Transverse colon (tissue), 4 donors: ENCODE results near the gene SRPK2. TPM values are rescaled to one million over a fixed set of nuclear protein-coding genes. Genes with fewer than 3 reads are reported as not detected.

Experiments used
- DNase-seq: peaks from one replicate; pipeline ENCODE4 v3.0.0-alpha.2; 2019
- H3K27ac ChIP-seq, 4 donors: fragments of 200-600 bp; sonication (generic); 2 replicates each; pipeline ENCODE4 v1.5.1; 2016 to 2018; ENCODE audit warnings: inconsistent platforms in 4 of 4
- H3K27me3 ChIP-seq: fragments of 200-600 bp; sonication (generic); 2 replicates; pipeline ENCODE4 v1.5.1; 2017; ENCODE audit warnings: inconsistent platforms
- H3K36me3 ChIP-seq, 4 donors: fragments of 200-600 bp; sonication (generic); 2 replicates each; pipeline ENCODE4 v1.5.1; 2017 to 2019; ENCODE audit warnings: inconsistent platforms in 4 of 4
- H3K4me1 ChIP-seq, 4 donors: fragments of 200-600 bp; sonication (generic); 2 replicates each; pipeline ENCODE4 v1.5.1; 2017 to 2020; ENCODE audit warnings: inconsistent platforms in 4 of 4
- H3K4me3 ChIP-seq, 4 donors: fragments of 200-600 bp; sonication (generic); 1 replicate in 1 of 4; 2 replicates in 3 of 4; pipeline versions ENCODE4 v1.5.1 to v1.6.1; 2017 to 2019; ENCODE audit warnings: inconsistent platforms in 4 of 4
- H3K9me3 ChIP-seq, 2 donors: fragments of 200-600 bp; sonication (generic); 2 replicates each; pipeline ENCODE4 v1.5.1; 2017 to 2019; ENCODE audit warnings: inconsistent platforms in 2 of 2
- CTCF ChIP-seq, 5 experiments: fragments of 200-600 bp in 3 of 5; fragments of 450-650 bp in 2 of 5; sonication (generic) in 3 of 5; IDR thresholded peaks; 1 replicate in 2 of 5; 2 replicates in 3 of 5; pipeline ENCODE4 v1.5.1; 2016 to 2017; ENCODE audit warnings: antibody characterized with exemption in 5 of 5, inconsistent platforms in 3 of 5, mild to moderate bottlenecking in 2 of 5, moderate library complexity in 1 of 5
- EP300 ChIP-seq: sonication (generic); formaldehyde crosslinking; IDR thresholded peaks from one replicate; pipeline ENCODE4 v1.6.1; 2017; ENCODE audit warnings: antibody characterized with exemption, low read depth
- POLR2A ChIP-seq: fragments of 450-650 bp; IDR thresholded peaks from one replicate; pipeline ENCODE4 v1.6.1; 2016; ENCODE audit warnings: antibody characterized with exemption, mild to moderate bottlenecking, moderate library complexity
- POLR2AphosphoS5 ChIP-seq, 3 donors: sonication (generic); formaldehyde crosslinking; IDR thresholded peaks; one replicate each; pipeline ENCODE4 v1.6.1; 2016; ENCODE audit warnings: antibody characterized with exemption in 3 of 3
- WGBS, 2 donors: methylation state at CpG; one replicate each; pipeline ENCODE4 v1.1.5; 2018; ENCODE audit warnings: low coverage in 1 of 2; 5-methylcytosine and 5-hydroxymethylcytosine counted together
- in situ Hi-C, 4 donors: fragments of 200-750 bp; cut with MboI; loops; one replicate each; pipeline versions ENCODE4 v1.15.0 to v1.15.1; 2017; ENCODE audit warnings: low sequenced_read_pairs in 3 of 4, low pct_ligation_motif_present in 1 of 4, low pct_unique_long_range_greater_than_20kb in 1 of 4
- intact Hi-C: fragments of 100-400 bp; cut with DNase I; formaldehyde crosslinking; loops from one replicate; pipeline ENCODE4 v1.15.1; 2023; ENCODE audit warnings: low total_unique reads
- total RNA-seq, 4 donors: library from RNA; depleted of rRNA; stranded (reverse); fragments of >200 nt; gene quantifications; one replicate each; pipeline ENCODE4 v1.1.0, GENCODE V29; 2016

Gene SRPK2
- total RNA-seq, 4 donors from 2014 or later, result 18.3 to 93.1 (median 43.8) TPM

GRCh38 chr7:105209870-105210269, 178.9 kb downstream of the SRPK2 start:
- DNase-seq, result no peak
- H3K9me3 ChIP-seq, result no peaks in the 10 kb centered on the region
- H3K4me3 ChIP-seq, result no peak overlapping the region
- in situ Hi-C loops, result no loop called here
- WGBS, 2 donors, result 54 to 82% methylated on average over 3 of the region's 3 CpGs
- intact Hi-C loops, result no loop called here
- no peaks in the 10 kb centered on the region for H3K27me3 ChIP-seq
- no peaks in the 10 kb centered on the region for H3K36me3 ChIP-seq
- TF ChIP-seq POLR2A, result no peak
- no peak for TF ChIP-seq POLR2AphosphoS5 (IDR thresholded peaks at IDR 0.05)
- no peak for TF ChIP-seq CTCF (IDR thresholded peaks at IDR 0.05)
- TF ChIP-seq EP300, result no peak
- H3K4me1 ChIP-seq, result peaks cover 6 to 24% (median 13%) of the 10 kb centered on the region in 4 donors
- no peak overlapping the region for H3K27ac ChIP-seq

DNA sequence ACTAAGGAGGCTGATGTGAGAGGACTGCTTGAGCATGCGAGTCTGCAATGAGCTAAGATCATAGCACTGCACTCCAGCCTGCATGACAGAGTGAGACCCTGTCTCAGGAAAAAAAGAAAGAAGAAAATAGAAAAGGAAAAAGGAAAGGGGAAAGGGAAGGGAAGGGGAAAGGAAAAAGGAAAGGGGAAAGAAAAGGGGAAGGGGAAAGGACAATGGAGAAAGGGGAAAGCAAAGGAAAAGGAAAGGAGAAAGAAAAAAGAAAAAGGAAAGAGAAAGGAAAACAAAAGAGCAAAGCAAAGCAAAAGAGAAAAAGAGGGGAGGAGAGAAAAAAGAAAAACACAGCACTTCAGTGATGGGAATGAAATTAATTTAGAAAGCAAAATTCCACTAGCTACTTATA, 179.3 kb downstream of the SRPK2 start:
- no peaks in the 10 kb centered on the region for H3K27me3 ChIP-seq
- intact Hi-C loops (no loop called here), in situ Hi-C loops (no loop called here)
- peaks cover 6 to 24% (median 13%) of the 10 kb centered on the region in 4 donors for H3K4me1 ChIP-seq
- WGBS, 2 donors, result 78% methylated on average over 1 of the region's 1 CpG; no CpG with 5 or more reads in 1 of the 2 donors
- H3K9me3 ChIP-seq, result no peaks in the 10 kb centered on the region
- H3K4me3 ChIP-seq, result no peak overlapping the region
- no peak overlapping the region for H3K27ac ChIP-seq
- TF ChIP-seq POLR2A, result no peak
- TF ChIP-seq CTCF (IDR thresholded peaks at IDR 0.05), result no peak
- no peak for TF ChIP-seq EP300
- no peak for TF ChIP-seq POLR2AphosphoS5 (IDR thresholded peaks at IDR 0.05)
- no peaks in the 10 kb centered on the region for H3K36me3 ChIP-seq
- DNase-seq, result no peak

DNA sequence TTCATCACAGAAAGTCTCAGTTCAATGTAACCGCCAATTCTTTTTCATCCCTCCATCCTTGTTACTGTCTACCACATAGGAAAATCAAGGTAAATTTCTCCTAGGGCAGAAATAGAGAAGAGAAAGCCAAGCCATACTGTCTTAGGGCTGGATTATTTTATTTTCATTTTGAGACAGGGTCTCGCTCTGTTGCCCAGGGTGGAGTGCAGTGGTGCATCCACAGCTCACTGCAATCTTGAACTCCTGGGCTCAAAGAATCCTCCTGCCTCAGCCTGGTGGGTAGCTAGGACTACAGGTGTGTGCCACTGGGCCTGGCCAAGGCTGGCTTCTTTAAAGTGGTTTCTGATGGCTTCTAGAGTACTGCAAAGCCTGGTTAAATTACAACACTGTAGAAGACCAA, 181.7 kb downstream of the SRPK2 start:
- DNase-seq, result no peak
- 96 to 100% methylated on average over 2 of the region's 2 CpGs for WGBS, 2 donors

GRCh38 chr7:105205592-105206237, 183.0 kb downstream of the SRPK2 start:
- no peak overlapping the region for H3K4me3 ChIP-seq
- DNase-seq, result no peak
- H3K4me1 ChIP-seq, result peaks cover 4 to 14% (median 8%) of the 10 kb centered on the region in 4 donors
- no peak for TF ChIP-seq POLR2AphosphoS5 (IDR thresholded peaks at IDR 0.05)
- TF ChIP-seq CTCF (IDR thresholded peaks at IDR 0.05), result no peak
- no peak for TF ChIP-seq POLR2A
- no peak for TF ChIP-seq EP300
- intact Hi-C loops, result no loop called here
- H3K27ac ChIP-seq, result no peak overlapping the region
- H3K9me3 ChIP-seq, result no peaks in the 10 kb centered on the region
- in situ Hi-C loops, result no loop called here
- no peaks in the 10 kb centered on the region for H3K36me3 ChIP-seq
- H3K27me3 ChIP-seq, result no peaks in the 10 kb centered on the region
- 80 to 100% methylated on average over 1 to 7 of the region's 7 CpGs for WGBS, 2 donors

More for the DNA sequence above, 181.7 kb downstream of the SRPK2 start:
- Histone ChIP-seq H3K27ac (no peak overlapping the region), H3K9me3 (no peaks in the 10 kb centered on the region), H3K4me3 (no peak overlapping the region), H3K27me3 (no peaks in the 10 kb centered on the region), H3K4me1 (peaks cover 6 to 21% (median 13%) of the 10 kb centered on the region in 4 donors), H3K36me3 (no peaks in the 10 kb centered on the region)
- TF ChIP-seq CTCF (IDR thresholded peaks at IDR 0.05), result no peak
- TF ChIP-seq EP300, result no peak
- no peak for TF ChIP-seq POLR2AphosphoS5 (IDR thresholded peaks at IDR 0.05)
- no peak for TF ChIP-seq POLR2A
- intact Hi-C loops (no loop called here), in situ Hi-C loops (no loop called here)
